Mesenchymal stem cell (in vitro differentiated cells and primary cell): Measurements from ENCODE around the gene DIP2C.

Experiments used
- DNase-seq: peaks from one replicate; pipeline ENCODE4 v3.0.0-alpha.2; 2013
- H2AFZ ChIP-seq: one replicate; pipeline ENCODE4 v1.6.1; 2013; ENCODE audit warnings: low read depth, mild to moderate bottlenecking, control low read depth, inconsistent platforms, low read length, moderate library complexity
- H2AK5ac ChIP-seq: 2 replicates; pipeline ENCODE4 v1.6.1; 2013; ENCODE audit warnings: low read length, moderate library complexity, mild to moderate bottlenecking, inconsistent platforms; ENCODE audit not compliant: severe bottlenecking
- H2BK120ac ChIP-seq: one replicate; pipeline ENCODE4 v1.6.1; 2013; ENCODE audit warnings: low read depth, mild to moderate bottlenecking, inconsistent platforms, low read length, moderate library complexity
- H2BK12ac ChIP-seq, 2 experiments: one replicate each; pipeline ENCODE4 v1.6.1; 2013; ENCODE audit warnings: inconsistent platforms in 2 of 2, low read length in 2 of 2, mild to moderate bottlenecking in 2 of 2, moderate library complexity in 2 of 2, control low read depth in 1 of 2
- H2BK15ac ChIP-seq: one replicate; pipeline ENCODE4 v1.6.1; 2013; ENCODE audit warnings: mild to moderate bottlenecking, low read depth, inconsistent platforms; ENCODE audit not compliant: poor library complexity, severe bottlenecking
- H2BK5ac ChIP-seq: 2 replicates; pipeline ENCODE4 v1.6.1; 2013; ENCODE audit warnings: low read depth, mild to moderate bottlenecking, low read length, control low read depth, inconsistent platforms; ENCODE audit not compliant: poor library complexity, severe bottlenecking
- H3K14ac ChIP-seq, 2 experiments: one replicate each; pipeline ENCODE4 v1.6.1; 2013; ENCODE audit warnings: inconsistent platforms in 2 of 2, low read length in 2 of 2, control low read depth in 1 of 2, mild to moderate bottlenecking in 1 of 2, moderate library complexity in 1 of 2
- H3K18ac ChIP-seq, 2 experiments: one replicate each; pipeline ENCODE4 v1.6.1; 2013; ENCODE audit warnings: inconsistent platforms in 2 of 2, low read length in 2 of 2, control low read depth in 1 of 2, low read depth in 1 of 2, mild to moderate bottlenecking in 1 of 2
- H3K23ac ChIP-seq, 2 experiments: one replicate each; pipeline ENCODE4 v1.6.1; 2013; ENCODE audit warnings: inconsistent platforms in 2 of 2, low read length in 2 of 2, mild to moderate bottlenecking in 2 of 2, moderate library complexity in 2 of 2, control low read depth in 1 of 2
- H3K27ac ChIP-seq: 2 replicates; pipeline ENCODE4 v1.5.1; 2013; ENCODE audit warnings: mild to moderate bottlenecking, moderate library complexity, low read length, control low read depth, inconsistent platforms; ENCODE audit not compliant: poor library complexity, severe bottlenecking
- H3K27me3 ChIP-seq, 2 experiments: 2 replicates each; pipeline versions ENCODE4 v1.6.1 to v1.7.0; 2013; ENCODE audit warnings: low read length in 2 of 2, mild to moderate bottlenecking in 2 of 2, moderate library complexity in 2 of 2, control low read depth in 1 of 2, inconsistent platforms in 1 of 2; ENCODE audit not compliant: control insufficient read depth in 1 of 2, insufficient read depth in 1 of 2
- H3K36me3 ChIP-seq, 2 experiments: 2 replicates each; pipeline versions ENCODE4 v1.6.1 to v1.7.0; 2013; ENCODE audit warnings: low read length in 2 of 2, control low read depth in 1 of 2, inconsistent platforms in 1 of 2, low read depth in 1 of 2, mild to moderate bottlenecking in 1 of 2; ENCODE audit not compliant: insufficient read depth in 2 of 2, control insufficient read depth in 1 of 2
- H3K4ac ChIP-seq, 2 experiments: one replicate each; pipeline ENCODE4 v1.6.1; 2013; ENCODE audit warnings: inconsistent platforms in 2 of 2, low read length in 2 of 2, mild to moderate bottlenecking in 2 of 2, moderate library complexity in 2 of 2, control low read depth in 1 of 2, low read depth in 1 of 2
- H3K4me1 ChIP-seq: 2 replicates; pipeline ENCODE4 v1.6.1; 2013; ENCODE audit warnings: low read depth, low read length, control low read depth; ENCODE audit not compliant: control insufficient read depth, insufficient read depth
- H3K4me2 ChIP-seq: 2 replicates; pipeline ENCODE4 v1.6.1; 2013; ENCODE audit warnings: low read length, mild to moderate bottlenecking, inconsistent platforms; ENCODE audit not compliant: poor library complexity, severe bottlenecking
- H3K4me3 ChIP-seq, 2 experiments: 2 replicates each; pipeline versions ENCODE4 v1.5.1 to v1.7.0; 2013; ENCODE audit warnings: low read length in 2 of 2, mild to moderate bottlenecking in 2 of 2, control low read depth in 1 of 2, low read depth in 1 of 2; ENCODE audit not compliant: insufficient read depth in 1 of 2
- H3K79me1 ChIP-seq: replicated peaks from 2 replicates; pipeline ENCODE4 v1.6.1; 2013; ENCODE audit warnings: mild to moderate bottlenecking, control low read depth, low read length, inconsistent platforms; ENCODE audit not compliant: poor library complexity, severe bottlenecking
- H3K9ac ChIP-seq: 2 replicates; pipeline ENCODE4 v1.7.0; 2013; ENCODE audit warnings: mild to moderate bottlenecking, low read length, moderate library complexity
- H3K9me3 ChIP-seq: 2 replicates; pipeline ENCODE4 v1.7.0; 2013; ENCODE audit warnings: mild to moderate bottlenecking, low read length; ENCODE audit not compliant: control insufficient read depth
- H4K8ac ChIP-seq: one replicate; pipeline ENCODE4 v1.6.1; 2013; ENCODE audit warnings: inconsistent platforms, mild to moderate bottlenecking, low read length, moderate library complexity
- H4K91ac ChIP-seq: one replicate; pipeline ENCODE4 v1.6.1; 2013; ENCODE audit warnings: mild to moderate bottlenecking, low read length, inconsistent platforms
- WGBS: methylation state at CpG from one replicate; pipeline ENCODE4 v1.1.7; 2013; ENCODE audit warnings: mixed read lengths; 5-methylcytosine and 5-hydroxymethylcytosine counted together

Gene DIP2C

DNA sequence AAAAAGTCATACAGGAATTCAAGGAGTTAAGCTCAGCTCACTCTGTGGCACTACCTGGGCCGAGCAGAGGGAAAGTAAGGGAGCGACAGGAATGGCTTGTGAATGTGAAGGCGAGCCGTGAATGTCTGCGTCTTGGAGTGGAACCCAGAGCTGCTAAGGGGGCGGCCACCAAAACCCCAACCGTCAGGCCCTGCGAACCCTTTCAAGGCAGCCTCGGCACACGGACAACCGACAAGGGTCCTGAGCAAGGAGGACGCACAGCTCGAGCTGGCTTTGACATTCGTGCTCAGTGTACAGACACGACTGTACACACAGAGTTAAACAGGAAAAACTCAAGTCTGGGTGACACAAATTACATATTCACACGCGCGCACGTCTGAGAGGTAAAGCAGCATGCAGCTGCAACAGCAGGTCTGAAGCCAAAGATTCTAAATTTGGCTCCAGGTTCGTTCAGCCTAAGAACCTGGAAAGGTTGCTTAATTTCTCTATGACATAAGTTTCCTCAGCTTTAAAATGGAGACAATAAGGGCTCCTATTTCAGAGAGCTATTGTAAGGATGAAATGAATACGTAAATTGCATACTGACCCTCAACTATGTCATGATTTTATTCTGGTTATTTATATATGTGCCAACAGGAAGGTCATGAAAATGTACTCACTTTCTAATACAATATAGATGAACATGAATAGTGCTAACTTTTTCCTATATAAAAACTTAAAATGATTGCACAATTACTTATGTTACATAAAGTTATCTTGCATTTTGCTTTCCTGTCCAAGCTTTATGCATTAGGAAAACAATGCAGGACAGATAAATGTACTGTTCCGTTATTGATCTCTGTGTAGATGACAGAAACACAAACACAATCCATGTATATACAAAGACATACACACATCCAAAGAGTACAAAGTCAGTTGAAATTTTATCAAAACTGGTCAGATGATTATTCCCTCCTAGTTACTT is 361.3 kb downstream of the DIP2C start:
- Histone ChIP-seq H3K4me1 (peaks cover 11% of the 10 kb centered on the region), H3K4me2 (no peak overlapping the region), H3K9me3 (no peaks in the 10 kb centered on the region), H3K27me3 (no peaks in the 10 kb centered on the region), H3K14ac (no peak overlapping the region), H3K9ac (peak overlapping the region; percentile 82), H2AFZ (no peak overlapping the region), H2AK5ac (no peak overlapping the region), H4K8ac (no peak overlapping the region), H4K91ac (no peak overlapping the region), H2BK5ac (no peak overlapping the region), H3K36me3 (peaks cover 25 to 34% of the 10 kb centered on the region in 2 experiments), H3K4ac (no peak overlapping the region), H3K18ac (no peak overlapping the region), H2BK15ac (no peak overlapping the region), H3K4me3 (no peak overlapping the region), H3K27ac (no peak overlapping the region), H2BK120ac (no peak overlapping the region), H2BK12ac (no peak overlapping the region), H3K23ac (no peak overlapping the region), H3K79me1 (peaks cover 2% of the 10 kb centered on the region)
- 93% methylated on average over 21 of the region's 22 CpGs for WGBS
- no peak for DNase-seq

DNA sequence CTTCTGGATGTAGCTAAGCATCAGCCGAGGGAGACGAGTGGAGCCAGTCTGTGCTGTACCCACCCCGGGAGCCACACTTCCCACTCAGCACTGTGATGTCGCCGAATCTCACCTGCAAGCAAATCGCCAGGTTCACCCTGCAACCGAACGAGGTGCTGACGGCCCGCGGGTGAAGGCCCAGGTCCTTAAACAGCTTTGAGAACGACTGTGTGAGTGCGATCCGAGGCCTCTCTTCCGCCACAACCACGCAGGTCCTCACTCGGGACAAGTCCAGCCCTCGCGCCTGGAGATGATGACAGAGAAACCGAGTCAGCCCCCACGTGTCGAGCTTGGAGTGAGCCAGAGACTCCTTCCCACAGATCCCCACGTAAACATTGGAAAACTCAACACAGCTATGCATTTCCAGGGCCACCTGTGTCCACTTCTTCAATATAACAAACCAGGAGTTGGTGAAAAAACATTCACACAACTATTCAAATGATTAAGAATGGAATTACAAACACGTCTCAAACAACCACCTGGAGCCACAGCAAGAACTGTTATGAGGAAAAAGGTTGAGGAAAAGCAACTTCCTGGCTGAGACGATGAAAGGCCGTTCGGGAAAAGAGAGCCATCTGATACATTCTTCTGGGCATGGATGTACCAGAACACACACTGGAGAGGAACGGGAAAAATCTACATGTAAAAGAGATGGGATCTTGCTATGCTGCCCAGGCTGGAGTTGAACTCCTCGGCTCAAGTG is 362.4 kb downstream of the DIP2C start:
- no peak overlapping the region for H4K8ac ChIP-seq
- H3K36me3 ChIP-seq = peaks cover 25 to 34% of the 10 kb centered on the region in 2 experiments
- no peak overlapping the region for H2BK15ac ChIP-seq
- no peaks in the 10 kb centered on the region for H3K27me3 ChIP-seq
- WGBS = 94% methylated on average over 27 of the region's 29 CpGs
- no peak overlapping the region for H4K91ac ChIP-seq
- no peak overlapping the region for H3K23ac ChIP-seq
- H3K4ac ChIP-seq = no peak overlapping the region
- H2BK120ac ChIP-seq = no peak overlapping the region
- no peak overlapping the region for H3K9ac ChIP-seq
- H2BK5ac ChIP-seq = no peak overlapping the region
- H3K4me1 ChIP-seq = peaks cover 11% of the 10 kb centered on the region
- no peak for DNase-seq
- no peak overlapping the region for H2AFZ ChIP-seq
- no peak overlapping the region for H3K4me3 ChIP-seq
- no peaks in the 10 kb centered on the region for H3K9me3 ChIP-seq
- H2BK12ac ChIP-seq = no peak overlapping the region
- H3K79me1 ChIP-seq = peaks cover 2% of the 10 kb centered on the region
- no peak overlapping the region for H3K14ac ChIP-seq
- H3K4me2 ChIP-seq = no peak overlapping the region
- H2AK5ac ChIP-seq = no peak overlapping the region
- H3K27ac ChIP-seq = no peak overlapping the region
- peak overlapping the region in 1 of 2 experiments; percentile 13 for H3K18ac ChIP-seq

DNA sequence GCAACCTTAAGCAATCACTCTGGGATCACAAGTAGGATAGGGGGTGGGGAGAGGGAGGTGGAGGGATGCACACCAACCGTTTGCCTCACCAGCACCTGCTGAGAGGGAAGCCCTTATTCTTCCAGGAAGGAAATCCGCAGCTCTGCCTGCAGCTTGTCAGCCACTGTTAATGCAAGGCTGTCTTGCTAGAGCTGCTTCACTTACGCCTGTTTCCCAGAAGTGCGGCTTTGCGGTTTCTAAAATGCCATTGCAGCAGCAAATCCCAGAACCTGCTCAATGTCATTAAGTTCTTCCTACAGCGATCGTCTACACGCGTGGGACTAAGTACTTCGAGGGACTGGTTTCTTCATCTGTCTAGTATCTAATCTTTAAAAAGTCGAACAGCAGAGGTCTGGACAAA is 363.1 kb downstream of the DIP2C start:
- no peak overlapping the region for H2AK5ac ChIP-seq
- no peak overlapping the region for H3K9ac ChIP-seq
- H2BK120ac ChIP-seq = no peak overlapping the region
- H3K27ac ChIP-seq = no peak overlapping the region
- no peak overlapping the region for H3K18ac ChIP-seq
- no peak overlapping the region for H3K14ac ChIP-seq
- peak; percentile 58 for DNase-seq
- peaks cover 2% of the 10 kb centered on the region for H3K79me1 ChIP-seq
- peaks cover 11% of the 10 kb centered on the region for H3K4me1 ChIP-seq
- no peak overlapping the region for H2BK15ac ChIP-seq
- no peak overlapping the region for H3K4me3 ChIP-seq
- H3K4me2 ChIP-seq = no peak overlapping the region
- 87% methylated on average over 11 of the region's 11 CpGs for WGBS
- no peak overlapping the region for H4K8ac ChIP-seq
- H3K4ac ChIP-seq = no peak overlapping the region
- peaks cover 26 to 34% of the 10 kb centered on the region in 2 experiments for H3K36me3 ChIP-seq
- no peaks in the 10 kb centered on the region for H3K9me3 ChIP-seq
- H2BK12ac ChIP-seq = no peak overlapping the region
- no peak overlapping the region for H2AFZ ChIP-seq
- H2BK5ac ChIP-seq = no peak overlapping the region
- no peaks in the 10 kb centered on the region for H3K27me3 ChIP-seq
- H3K23ac ChIP-seq = no peak overlapping the region
- H4K91ac ChIP-seq = no peak overlapping the region

DNA sequence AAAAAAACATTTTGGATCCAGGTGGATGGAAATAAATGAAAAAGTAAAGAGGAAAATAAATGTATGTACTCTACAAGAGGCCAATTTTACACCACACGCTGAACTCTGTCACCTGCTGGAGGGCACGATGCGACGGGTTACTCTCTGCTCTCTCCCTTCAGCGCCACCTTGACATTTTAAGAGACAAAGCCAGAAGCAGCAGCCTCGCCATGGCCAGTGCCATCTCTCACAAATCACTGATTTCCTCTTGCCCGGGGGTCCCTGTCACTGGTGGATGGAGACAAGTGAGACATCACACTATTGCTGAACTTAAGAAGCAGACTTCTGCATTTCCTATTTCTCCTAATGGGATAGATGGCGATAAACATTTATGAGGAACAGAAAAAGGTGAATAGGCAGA is 364.2 kb downstream of the DIP2C start:
- H2BK15ac ChIP-seq = no peak overlapping the region
- no peak overlapping the region for H2AFZ ChIP-seq
- H3K4me3 ChIP-seq = no peak overlapping the region
- H3K9me3 ChIP-seq = no peaks in the 10 kb centered on the region
- no peak overlapping the region for H3K18ac ChIP-seq
- H3K4ac ChIP-seq = no peak overlapping the region
- H3K23ac ChIP-seq = no peak overlapping the region
- H2AK5ac ChIP-seq = peak overlapping the region; percentile 96
- H4K8ac ChIP-seq = no peak overlapping the region
- peaks cover 8% of the 10 kb centered on the region for H3K79me1 ChIP-seq
- peaks cover 11% of the 10 kb centered on the region for H3K4me1 ChIP-seq
- no peak overlapping the region for H3K4me2 ChIP-seq
- no peak overlapping the region for H4K91ac ChIP-seq
- no peaks in the 10 kb centered on the region for H3K27me3 ChIP-seq
- H3K36me3 ChIP-seq = peaks cover 33 to 44% of the 10 kb centered on the region in 2 experiments
- H2BK12ac ChIP-seq = peak overlapping the region in 1 of 2 experiments; percentile 85
- DNase-seq = no peak
- no peak overlapping the region for H3K9ac ChIP-seq
- no peak overlapping the region for H3K27ac ChIP-seq
- 100% methylated on average over 7 of the region's 8 CpGs for WGBS
- H3K14ac ChIP-seq = no peak overlapping the region
- no peak overlapping the region for H2BK5ac ChIP-seq
- no peak overlapping the region for H2BK120ac ChIP-seq
